NCI-H2081 (cell line): ENCODE measurements around the gene TSPEAR.
A peak's percentile ranks its signal among the peaks of the same experiment; 100 is the strongest.

Source experiments
- DNase-seq, 2 experiments: peaks; one replicate each; lab custom pipeline; 2025; lab: John Stamatoyannopoulos, UW

The TSPEAR gene

DNA sequence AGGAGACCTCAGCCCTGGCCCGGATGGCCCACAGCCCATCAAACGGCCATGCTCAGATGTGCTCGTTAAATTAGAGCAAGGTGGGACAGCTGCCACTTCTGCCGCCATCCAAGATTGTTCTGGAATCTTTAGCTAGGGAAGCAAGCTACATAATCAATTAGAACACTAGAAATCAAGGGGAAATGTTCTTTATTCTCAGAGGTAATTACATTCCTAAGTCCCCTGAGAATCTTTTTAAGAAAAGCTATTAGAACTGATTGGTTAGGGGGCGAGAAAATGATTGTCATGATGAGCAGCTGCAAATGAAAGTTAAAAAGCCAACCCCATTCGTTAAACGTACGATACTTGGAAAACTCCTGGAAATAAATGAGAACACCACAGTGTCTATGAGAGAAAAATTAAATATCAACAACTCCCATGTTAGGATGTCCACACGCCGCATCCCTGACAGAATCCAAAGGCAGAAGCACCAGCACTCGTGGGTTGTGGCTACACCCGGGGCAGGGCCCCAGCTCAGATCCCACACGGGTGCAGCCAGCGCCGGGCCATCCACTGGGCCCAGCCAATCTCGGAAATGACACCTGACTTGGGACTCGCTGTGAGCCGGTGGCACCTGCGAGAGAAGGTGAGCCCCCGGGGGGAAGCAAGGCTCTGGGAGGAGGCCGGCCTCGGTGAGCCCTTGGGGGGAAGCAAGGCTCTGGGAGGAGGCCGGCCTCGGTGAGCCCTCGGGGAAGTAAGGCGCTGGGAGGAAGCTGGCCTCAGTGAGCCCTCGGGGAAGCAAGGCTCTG lies 209.0 kb downstream of the TSPEAR start:
- no peak for DNase-seq

DNA sequence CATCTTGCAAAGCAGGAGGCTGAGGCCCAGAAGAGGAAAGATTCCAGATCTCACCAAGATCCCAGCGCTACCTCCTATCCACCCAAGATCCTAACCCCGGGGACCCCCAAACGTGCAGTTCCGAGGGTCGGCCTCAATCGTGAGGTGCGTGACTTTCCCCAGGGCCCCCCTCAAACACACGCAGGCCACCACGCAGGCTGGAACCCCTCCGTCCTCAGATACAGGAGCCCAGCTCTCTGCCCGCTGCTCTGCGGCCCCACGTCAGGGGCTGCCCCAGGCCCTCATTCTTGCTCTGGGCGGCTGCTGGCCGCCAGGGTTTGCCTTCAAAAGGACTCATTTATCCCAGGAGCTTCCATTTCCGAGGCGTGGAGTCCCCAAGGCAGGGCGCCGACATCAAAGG lies 211.3 kb downstream of the TSPEAR start:
- DNase-seq, result no peak

GRCh38 chr21:44499631-44500030 lies 211.7 kb downstream of the TSPEAR start:
- DNase-seq, result no peak

- DNase-seq, result peak in 1 of 2 experiments; percentile 48
Measured at GRCh38 chr21:44499211-44499560, 212.2 kb downstream of the TSPEAR start.

DNA sequence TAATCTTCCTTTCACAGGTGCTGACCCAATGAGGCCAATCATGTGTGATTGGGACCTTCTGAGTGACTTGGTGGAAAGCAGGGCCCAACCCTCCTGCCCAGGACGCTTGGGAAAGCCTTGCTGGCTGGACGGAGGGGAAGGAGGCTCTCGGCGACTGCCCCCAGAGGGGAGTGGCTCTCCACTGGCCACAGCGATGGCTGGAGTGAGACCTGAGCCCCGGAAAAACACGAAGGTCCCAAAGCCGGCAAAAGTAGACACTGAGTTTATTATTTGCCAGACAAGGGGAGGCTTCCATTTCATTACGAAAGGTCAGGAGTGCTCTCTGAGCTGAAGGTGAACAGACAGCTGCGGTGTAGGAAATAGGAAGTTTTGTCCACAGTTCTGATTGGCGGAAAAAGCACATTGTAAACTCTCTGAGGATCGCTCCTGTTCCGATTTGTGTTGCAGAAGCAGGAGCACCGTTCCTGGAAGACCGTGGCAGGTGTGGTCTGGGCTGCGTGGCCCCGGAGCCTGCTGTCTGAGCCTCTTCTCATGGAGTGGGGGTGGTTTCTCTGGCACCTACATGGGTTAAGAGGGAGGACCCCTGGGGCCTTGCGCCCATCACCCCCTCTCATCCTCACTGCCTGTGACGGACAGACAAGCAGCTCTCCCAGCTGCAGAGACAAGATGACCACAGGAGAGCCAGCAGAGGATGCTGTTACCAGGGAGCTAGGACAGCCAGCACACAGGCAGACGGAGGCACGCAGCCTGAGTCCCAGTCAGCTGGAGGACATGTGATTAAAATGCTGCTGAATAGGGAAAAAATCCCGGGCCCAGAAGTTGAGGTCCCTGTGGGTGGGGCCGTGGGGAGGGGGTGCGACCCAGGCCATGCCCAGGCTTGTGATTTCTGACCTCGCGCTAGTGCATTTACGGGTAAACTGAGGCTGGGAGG lies 212.8 kb downstream of the TSPEAR start:
- no peak for DNase-seq

GRCh38 chr21:44497703-44498126 lies 213.7 kb downstream of the TSPEAR start:
- DNase-seq, result peak in 1 of 2 experiments; percentile 53

DNA sequence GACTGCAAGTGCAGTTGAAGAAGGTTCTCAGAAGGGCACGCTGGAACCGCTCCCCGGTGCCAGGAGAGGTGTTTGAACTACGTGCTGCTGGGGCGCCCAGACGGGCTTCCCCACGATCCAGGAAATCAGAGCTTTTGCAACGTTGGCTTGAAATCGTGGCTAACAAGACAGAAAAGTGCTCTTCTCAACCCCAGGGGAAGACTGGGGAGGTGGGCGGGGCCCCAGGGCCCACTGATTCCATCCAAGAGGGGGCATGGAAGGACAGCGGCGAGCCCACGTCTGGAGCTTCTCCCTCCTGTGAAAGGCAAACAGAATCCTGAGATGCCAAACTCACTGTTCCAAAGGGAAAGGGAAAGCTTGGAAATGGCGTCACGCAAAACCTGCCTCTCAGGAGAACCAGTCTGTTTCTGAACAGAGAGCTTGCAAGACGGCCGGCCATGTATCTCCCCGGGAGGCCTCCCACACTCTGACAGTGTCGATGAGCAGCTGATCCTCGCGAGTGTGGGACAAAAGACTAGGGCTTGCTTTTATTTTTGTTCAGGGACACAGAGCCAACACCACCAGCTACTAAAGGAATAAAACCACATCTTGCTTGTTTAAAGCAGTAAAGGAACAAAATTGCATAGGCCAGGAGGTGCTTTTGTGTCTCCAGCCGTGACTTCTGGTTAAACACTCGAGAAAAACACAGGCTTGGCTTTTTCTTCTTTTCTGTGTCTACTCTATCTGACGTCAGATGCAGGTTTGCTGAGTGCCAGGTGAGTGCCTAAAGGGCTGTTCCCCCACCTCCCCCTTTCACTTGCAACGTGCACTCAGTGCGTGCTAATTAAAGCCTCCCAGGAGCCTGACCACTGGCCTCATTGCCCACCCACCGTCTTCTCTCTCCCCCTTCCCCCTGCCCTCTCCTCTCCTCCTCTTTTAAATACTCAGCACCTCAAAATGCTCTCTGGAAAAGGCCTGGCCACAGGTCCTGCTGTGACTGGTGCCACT lies 214.5 kb downstream of the TSPEAR start:
- peak in 1 of 2 experiments; percentile 7 for DNase-seq

GRCh38 chr21:44495611-44496563 lies 215.5 kb downstream of the TSPEAR start:
- no peak for DNase-seq

GRCh38 chr21:44494956-44495355 lies 216.4 kb downstream of the TSPEAR start:
- no peak for DNase-seq

DNA sequence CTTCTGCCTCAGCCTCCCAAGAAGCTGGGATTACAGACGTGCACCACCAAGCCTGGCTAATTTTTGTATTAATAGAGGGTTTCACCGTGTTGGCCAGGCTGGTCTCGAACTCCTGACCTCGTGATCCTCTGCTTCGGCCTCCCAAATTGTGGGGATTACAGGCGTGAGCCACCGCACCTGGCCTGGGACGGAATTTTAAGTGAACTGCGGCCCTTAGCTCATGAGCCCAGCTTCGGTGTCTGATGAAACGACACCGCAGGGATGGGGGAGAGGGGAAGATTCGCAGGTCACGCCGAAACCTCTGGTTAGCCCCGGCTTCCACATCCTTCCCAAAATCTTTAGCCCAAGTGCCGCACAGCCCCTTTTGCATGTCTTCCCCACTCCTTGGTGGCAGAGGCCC lies 217.0 kb downstream of the TSPEAR start:
- DNase-seq, result no peak

- no peak for DNase-seq
Measured at GRCh38 chr21:44492567-44493385, 218.6 kb downstream of the TSPEAR start.

- DNase-seq, result no peak
Measured at GRCh38 chr21:44490816-44491215, 220.6 kb downstream of the TSPEAR start.

DNA sequence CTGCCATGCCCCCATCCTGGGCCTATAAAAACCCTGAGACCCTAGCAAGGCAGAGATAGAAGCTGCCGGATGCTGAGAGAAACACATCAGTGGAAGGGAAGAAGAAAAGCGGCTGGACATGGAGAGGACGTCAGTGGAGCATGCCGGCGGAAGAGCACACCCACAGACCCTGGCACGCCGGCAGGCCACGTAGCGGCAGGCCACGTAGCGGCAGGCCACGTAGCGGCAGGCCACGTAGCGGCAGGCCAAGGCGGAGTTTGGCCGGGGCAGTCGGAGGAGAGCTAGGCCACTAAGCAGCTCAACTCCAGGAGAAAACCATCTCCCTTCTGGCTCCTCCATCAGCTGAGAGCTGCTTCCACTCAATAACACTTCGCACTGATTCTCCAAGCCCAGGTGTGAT lies 221.0 kb downstream of the TSPEAR start:
- DNase-seq, result no peak

DNA sequence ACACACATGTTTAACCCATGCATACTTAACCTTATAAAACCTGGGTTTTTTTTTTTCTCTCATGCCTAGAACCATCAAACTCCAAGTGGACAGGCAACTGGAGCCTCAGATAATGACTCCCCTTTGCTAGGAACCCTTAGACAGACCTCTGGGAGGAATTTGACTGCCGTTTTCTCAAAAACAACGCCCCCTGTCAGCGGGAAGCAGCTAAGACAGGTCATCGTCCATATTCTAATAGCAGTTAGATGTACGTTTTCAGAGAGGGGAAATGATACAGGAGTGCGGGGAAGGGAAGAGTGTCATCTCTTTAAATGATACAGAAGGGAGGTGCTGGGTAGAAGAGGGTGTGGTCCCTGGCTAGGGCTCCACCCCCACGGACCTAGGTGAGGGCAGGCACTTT lies 221.4 kb downstream of the TSPEAR start:
- no peak for DNase-seq

DNA sequence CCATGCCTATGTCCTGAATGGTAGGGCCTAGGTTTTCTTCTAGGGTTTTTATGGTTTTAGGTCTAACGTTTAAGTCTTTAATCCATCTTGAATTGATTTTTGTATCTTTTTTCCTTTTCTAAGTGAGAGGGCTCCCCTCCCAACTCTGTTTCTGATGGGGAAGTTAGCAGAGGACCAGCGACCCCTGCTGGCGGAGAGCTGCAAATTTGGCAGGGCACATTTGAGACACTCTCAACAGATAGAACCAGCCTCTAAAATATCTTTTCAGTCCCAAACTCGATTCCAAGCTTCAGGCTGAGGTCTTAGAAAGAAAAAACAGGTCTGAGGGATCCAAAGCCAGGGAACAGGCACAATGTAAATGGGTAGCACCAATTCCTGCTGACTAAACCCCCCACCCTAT lies 223.5 kb downstream of the TSPEAR start:
- DNase-seq, result no peak

DNA sequence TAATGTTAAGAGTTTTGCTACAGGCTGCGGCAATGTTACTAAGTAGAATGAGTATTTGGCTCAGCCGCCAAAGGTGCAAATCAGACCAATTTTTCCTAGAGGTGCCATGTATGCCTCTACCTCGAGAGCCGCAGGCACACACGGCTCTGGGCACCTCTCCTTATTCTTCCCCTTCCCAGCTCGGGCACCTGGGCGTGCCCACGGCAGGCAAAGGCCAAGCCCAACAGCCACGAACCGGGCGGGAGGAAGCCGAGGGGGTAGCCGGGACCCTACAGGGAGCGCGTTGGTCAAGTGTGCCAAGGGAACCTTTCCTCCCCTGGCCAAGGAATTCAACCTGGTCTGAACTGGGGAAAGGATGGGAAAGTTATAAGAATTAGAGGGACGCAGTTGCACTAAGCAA lies 225.1 kb downstream of the TSPEAR start:
- DNase-seq, result no peak

DNA sequence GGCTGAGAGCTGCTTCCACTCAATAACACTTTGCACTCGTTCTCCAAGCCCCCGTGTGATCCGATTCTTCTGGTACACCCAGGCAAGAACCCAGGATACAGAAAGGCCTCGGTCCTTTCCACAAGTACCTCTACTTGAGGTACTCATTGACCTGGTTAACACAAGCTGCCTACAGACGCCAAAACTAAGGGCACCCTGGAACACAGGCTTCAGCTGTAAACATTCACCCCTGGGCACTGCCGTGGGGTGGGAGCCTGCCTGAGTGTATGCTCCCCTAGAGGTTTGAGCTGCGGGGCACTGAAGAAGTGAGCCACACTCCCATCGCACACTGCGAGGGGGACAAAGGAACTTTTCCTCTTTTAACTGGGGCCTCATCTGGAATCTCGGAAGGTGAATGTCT lies 225.6 kb downstream of the TSPEAR start:
- no peak for DNase-seq

- DNase-seq, result no peak
Measured at GRCh38 chr21:44485254-44485793, 226.0 kb downstream of the TSPEAR start.

DNA sequence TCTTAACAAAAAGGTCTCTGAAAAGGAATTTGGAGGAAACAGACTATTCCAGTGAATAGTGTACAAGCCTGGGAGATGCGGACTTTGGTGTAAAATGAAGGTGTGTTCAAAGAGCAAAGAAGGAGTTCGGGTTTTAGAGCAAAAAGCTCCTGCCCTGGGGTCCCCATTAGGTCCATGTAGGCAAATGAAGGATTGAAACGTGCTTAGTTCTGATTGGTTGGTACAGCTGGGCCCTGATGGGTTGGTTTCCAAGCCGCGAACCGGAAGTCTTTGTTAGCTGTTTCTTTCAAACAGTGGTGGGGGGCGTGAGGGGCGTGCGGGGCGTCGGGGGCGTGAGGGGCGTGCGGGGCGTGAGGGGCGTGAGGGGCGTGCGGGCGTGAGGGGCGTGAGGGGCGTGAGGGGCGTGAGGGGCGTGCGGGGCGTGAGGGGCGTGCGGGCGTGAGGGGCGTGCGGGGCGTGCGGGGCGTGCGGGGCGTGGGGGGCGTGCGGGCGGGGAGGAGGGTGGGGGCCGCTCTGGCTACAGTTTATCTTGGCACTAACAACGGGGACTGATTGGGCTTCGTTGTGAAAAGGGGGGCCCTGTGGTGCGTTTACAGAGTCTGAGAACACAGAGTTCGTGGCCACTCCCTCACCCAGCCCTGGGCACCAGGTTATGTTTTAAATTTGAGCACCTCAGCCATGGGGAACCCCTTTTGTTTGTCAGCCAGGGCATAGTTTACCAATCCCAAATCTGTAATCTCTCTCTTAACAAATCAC lies 226.7 kb downstream of the TSPEAR start:
- DNase-seq, result no peak
